Measurements from ENCODE around the gene MEGF9. TPM values are rescaled to one million over a fixed set of nuclear protein-coding genes. Genes with fewer than 3 reads are reported as not detected.

Gene MEGF9
- total and polyA plus RNA-seq, 7 donors, result 2.5 to 21.0 (median 11.8) TPM

- DNase-seq, result no peak
- Histone ChIP-seq H3K4me3 (no peak overlapping the region), H3K9me3 (no peaks in the 10 kb centered on the region), H3K27ac (peak overlapping the region in 2 of 4 donors; percentile 25 to 58), H3K4me1 (peaks cover 0 to 13% (median 6%) of the 10 kb centered on the region in 4 donors), H3K27me3 (no peaks in the 10 kb centered on the region), H3K36me3 (no peaks in the 10 kb centered on the region)
- TF ChIP-seq POLR2AphosphoS5 (IDR thresholded peaks at IDR 0.05) (peak in 1 of 4 donors; percentile 21), EP300 (IDR thresholded peaks at IDR 0.05) (no peak), POLR2A (IDR thresholded peaks at IDR 0.05) (no peak), CTCF (IDR thresholded peaks at IDR 0.05) (no peak)
- 53 to 57% methylated on average over 3 of the region's 3 CpGs for WGBS, 2 donors
- intact Hi-C loops (cut with DNase I), result no loop called here
Measured at GRCh38 chr9:120583958-120584369, 130.3 kb downstream of the MEGF9 start.

GRCh38 chr9:120580051-120580896 is 134.0 kb downstream of the MEGF9 start, which contains the start of gene CDK5RAP2:
TSS of gene CDK5RAP2 (minus strand) at chr9:120580167. CDS start at chr9:120579978, 189 bp downstream.
- TF ChIP-seq POLR2A (IDR thresholded peaks at IDR 0.05) (peak in 1 of 2 donors; percentile 33), POLR2AphosphoS5 (IDR thresholded peaks at IDR 0.05) (peak in 3 of 4 donors; percentile 73 to 75 (median 74)), EP300 (IDR thresholded peaks at IDR 0.05) (no peak), CTCF (IDR thresholded peaks at IDR 0.05) (no peak)
- Histone ChIP-seq H3K36me3 (no peaks in the 10 kb centered on the region), H3K27me3 (no peaks in the 10 kb centered on the region), H3K9me3 (no peaks in the 10 kb centered on the region), H3K27ac (peak within 1 kb of the TSS; percentile 76 to 82 (median 78)), H3K4me3 (peak within 1 kb of the TSS; percentile 81 to 93 (median 90)), H3K4me1 (peaks cover 0 to 19% (median 13%) of the 10 kb centered on the region in 4 donors)
- peak; percentile 98 for DNase-seq
- 12% methylated on average over 33 of the region's 33 CpGs for WGBS, 2 donors
- intact Hi-C loops (cut with DNase I), result no loop called here

DNA sequence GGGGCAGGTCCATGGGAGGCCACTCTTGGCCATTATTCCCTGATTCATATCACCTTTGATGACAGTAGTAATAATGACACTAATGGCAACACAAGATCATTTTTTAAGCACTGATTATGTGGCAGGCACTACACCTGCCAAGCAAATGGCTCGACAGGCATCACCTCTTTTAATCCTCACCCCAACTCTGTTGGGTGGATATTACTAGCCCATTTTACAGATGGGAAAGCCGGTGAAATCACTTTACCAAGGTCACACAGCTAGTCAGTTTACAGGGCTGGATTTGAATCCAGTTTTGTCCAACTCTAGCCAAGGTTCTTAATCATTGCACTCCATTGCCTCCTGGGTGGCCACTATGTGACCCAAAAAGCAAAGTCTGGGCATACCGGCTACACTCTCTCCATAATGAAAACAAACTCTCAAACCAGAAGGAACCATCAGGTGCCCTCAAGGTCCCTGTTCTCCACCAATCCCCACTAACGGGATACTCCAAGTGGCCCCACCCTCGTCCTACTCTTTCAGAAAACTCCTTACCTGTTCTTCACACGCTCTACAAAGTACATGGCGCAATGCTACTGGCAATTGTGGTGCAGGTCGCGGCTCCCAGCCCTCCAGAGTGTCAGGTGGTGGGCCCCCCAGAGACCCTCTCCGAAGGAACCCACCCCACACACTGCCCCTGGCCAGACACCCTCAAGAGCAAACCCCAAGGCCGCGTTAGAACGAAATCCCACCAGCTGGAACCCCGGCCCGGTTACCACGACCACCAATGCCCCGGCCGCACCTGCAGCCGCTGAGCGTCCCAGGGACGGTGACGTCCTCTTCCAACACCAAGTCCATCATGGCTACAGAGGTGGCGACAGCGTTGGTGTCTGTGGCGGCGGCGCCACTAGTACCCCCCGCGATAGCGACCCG is 134.9 kb downstream of the MEGF9 start:
- TF ChIP-seq POLR2A (IDR thresholded peaks at IDR 0.05), result no peak
- TF ChIP-seq CTCF (IDR thresholded peaks at IDR 0.05), result no peak
- TF ChIP-seq POLR2AphosphoS5 (IDR thresholded peaks at IDR 0.05), result no peak
- no peak for TF ChIP-seq EP300 (IDR thresholded peaks at IDR 0.05)
- no peaks in the 10 kb centered on the region for H3K9me3 ChIP-seq
- no peak for DNase-seq
- no peaks in the 10 kb centered on the region for H3K36me3 ChIP-seq
- peaks cover 0 to 19% (median 13%) of the 10 kb centered on the region in 4 donors for H3K4me1 ChIP-seq
- 6 to 7% methylated on average over 31 of the region's 31 CpGs for whole genome bisulfite sequencing, 2 donors
- H3K27ac ChIP-seq, result peak overlapping the region; percentile 76 to 82 (median 78)
- H3K4me3 ChIP-seq, result peak overlapping the region; percentile 81 to 93 (median 90)
- intact Hi-C loops (cut with DNase I), result no loop called here
- H3K27me3 ChIP-seq, result no peaks in the 10 kb centered on the region

GRCh38 chr9:120574473-120574872 is 139.8 kb downstream of the MEGF9 start:
- WGBS, 2 donors, result 74 to 84% methylated on average over 2 of the region's 2 CpGs
- intact Hi-C loops (cut with DNase I), result no loop called here
- TF ChIP-seq POLR2A (IDR thresholded peaks at IDR 0.05), result no peak
- no peak for TF ChIP-seq POLR2AphosphoS5 (IDR thresholded peaks at IDR 0.05)
- TF ChIP-seq CTCF (IDR thresholded peaks at IDR 0.05), result no peak
- no peak for TF ChIP-seq EP300 (IDR thresholded peaks at IDR 0.05)
- Histone ChIP-seq H3K9me3 (no peaks in the 10 kb centered on the region), H3K36me3 (peaks cover 0 to 21% (median 12%) of the 10 kb centered on the region in 4 donors), H3K4me3 (no peak overlapping the region), H3K4me1 (peaks cover 0 to 40% (median 31%) of the 10 kb centered on the region in 4 donors), H3K27ac (no peak overlapping the region), H3K27me3 (no peaks in the 10 kb centered on the region)
- DNase-seq, result no peak

All from sigmoid colon (tissue), 7 donors.